Mesendoderm (in vitro differentiated cells): ENCODE results near the gene PLCD4.

ENCODE experiments used
- DNase-seq: peaks from one replicate; pipeline ENCODE4 v3.0.0; 2013
- H2AK5ac ChIP-seq: 2 replicates; pipeline ENCODE4 v1.6.1; 2013; ENCODE audit warnings: low read length, inconsistent platforms
- H2BK120ac ChIP-seq: 2 replicates; pipeline ENCODE4 v1.6.1; 2013; ENCODE audit warnings: low read depth, mild to moderate bottlenecking, low read length, moderate library complexity, mixed read lengths
- H2BK15ac ChIP-seq: replicated peaks from 2 replicates; pipeline ENCODE4 v1.6.1; 2013; ENCODE audit warnings: low read depth, mild to moderate bottlenecking, moderate library complexity
- H2BK5ac ChIP-seq: 2 replicates; pipeline ENCODE4 v1.6.1; 2013; ENCODE audit warnings: low read length, inconsistent platforms
- H3K18ac ChIP-seq: 2 replicates; pipeline ENCODE4 v1.6.1; 2013; ENCODE audit warnings: mild to moderate bottlenecking, low read length, mixed read lengths
- H3K23ac ChIP-seq: one replicate; pipeline ENCODE4 v1.6.1; 2013; ENCODE audit warnings: low read length
- H3K27ac ChIP-seq: 2 replicates; pipeline ENCODE4 v1.5.1; 2013; ENCODE audit warnings: low read depth, mild to moderate bottlenecking, inconsistent platforms, low read length, moderate library complexity
- H3K27me3 ChIP-seq: 2 replicates; pipeline ENCODE4 v1.6.1; 2013; ENCODE audit warnings: low read length, control low read depth, mild to moderate bottlenecking, inconsistent platforms; ENCODE audit not compliant: insufficient read depth, poor library complexity
- H3K36me3 ChIP-seq: 2 replicates; pipeline ENCODE4 v1.6.1; 2013; ENCODE audit warnings: low read length, inconsistent platforms; ENCODE audit not compliant: control insufficient read depth, insufficient read depth
- H3K4ac ChIP-seq: one replicate; pipeline ENCODE4 v1.6.1; 2013; ENCODE audit warnings: low read depth, mild to moderate bottlenecking, low read length, moderate library complexity
- H3K4me1 ChIP-seq: 2 replicates; pipeline ENCODE4 v1.6.1; 2013; ENCODE audit warnings: low read depth, low read length, inconsistent platforms; ENCODE audit not compliant: control insufficient read depth
- H3K4me2 ChIP-seq: 2 replicates; pipeline ENCODE4 v1.6.1; 2013; ENCODE audit warnings: low read length
- H3K4me3 ChIP-seq: 2 replicates; pipeline ENCODE4 v1.5.1; 2013; ENCODE audit warnings: mild to moderate bottlenecking, low read length
- H3K56ac ChIP-seq: one replicate; pipeline ENCODE4 v1.6.1; 2013; ENCODE audit warnings: low read length
- H3K79me1 ChIP-seq: 2 replicates; pipeline ENCODE4 v1.6.1; 2013; ENCODE audit warnings: low read length, inconsistent platforms
- H3K79me2 ChIP-seq: 2 replicates; pipeline ENCODE4 v1.6.1; 2013; ENCODE audit warnings: mild to moderate bottlenecking, low read length; ENCODE audit not compliant: control insufficient read depth, insufficient read depth
- H3K9ac ChIP-seq: 2 replicates; pipeline ENCODE4 v1.6.1; 2013; ENCODE audit warnings: low read length, inconsistent platforms
- H4K5ac ChIP-seq: one replicate; pipeline ENCODE4 v1.6.1; 2013; ENCODE audit warnings: low read length
- H4K8ac ChIP-seq: one replicate; pipeline ENCODE4 v1.6.1; 2013; ENCODE audit warnings: low read depth, mild to moderate bottlenecking, control low read depth, low read length, moderate library complexity
- WGBS: extraction: QIAGEN DNeasy Blood & Tissue Kit; methylation state at CpG from one replicate; pipeline ENCODE4 v1.1.7; 2013; ENCODE audit warnings: low lambda C conversion rate, missing lambda C conversion rate; ENCODE audit not compliant: insufficient coverage; ENCODE audit errors: extremely low coverage; 5-methylcytosine and 5-hydroxymethylcytosine counted together

Gene PLCD4

DNA sequence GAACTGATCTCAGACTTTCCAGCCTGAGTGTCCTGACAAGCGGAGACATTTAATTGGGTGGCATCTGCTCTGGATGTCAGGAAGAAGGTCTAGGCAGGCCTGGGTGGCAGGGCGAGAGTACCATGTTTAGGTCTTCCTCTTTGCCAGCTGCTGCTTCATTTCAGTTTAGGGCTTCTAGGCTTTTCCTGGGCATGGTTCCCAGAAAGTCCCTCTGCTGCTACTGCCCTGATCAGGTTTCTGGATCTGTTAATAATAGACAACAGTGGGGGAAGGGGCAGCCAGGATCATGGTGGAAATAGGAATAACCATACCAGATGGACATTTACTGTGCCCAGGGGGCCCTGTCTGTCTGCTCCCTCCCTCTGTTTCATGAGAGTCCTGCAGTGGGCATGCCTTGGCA lies 2.3 kb upstream of the PLCD4 start:
- no CpG with 5 or more reads among the region's 2 CpGs for WGBS
- no peak for DNase-seq
- H3K27me3 ChIP-seq, result no peaks in the 10 kb centered on the region
- H3K9ac ChIP-seq, result no peak overlapping the region
- H3K56ac ChIP-seq, result no peak overlapping the region
- H2BK15ac ChIP-seq, result no peak overlapping the region
- no peak overlapping the region for H3K4ac ChIP-seq
- H3K4me3 ChIP-seq, result no peak overlapping the region
- no peak overlapping the region for H4K8ac ChIP-seq
- no peaks in the 10 kb centered on the region for H3K36me3 ChIP-seq
- no peaks in the 10 kb centered on the region for H3K79me1 ChIP-seq
- no peak overlapping the region for H3K23ac ChIP-seq
- H3K4me2 ChIP-seq, result no peak overlapping the region
- H2BK5ac ChIP-seq, result no peak overlapping the region
- no peaks in the 10 kb centered on the region for H3K79me2 ChIP-seq
- H3K18ac ChIP-seq, result no peak overlapping the region
- no peak overlapping the region for H4K5ac ChIP-seq
- no peak overlapping the region for H2BK120ac ChIP-seq
- no peak overlapping the region for H2AK5ac ChIP-seq
- no peak overlapping the region for H3K27ac ChIP-seq
- H3K4me1 ChIP-seq, result no peaks in the 10 kb centered on the region

- no peaks in the 10 kb centered on the region for H3K36me3 ChIP-seq
- no peak overlapping the region for H2AK5ac ChIP-seq
- no peak overlapping the region for H3K18ac ChIP-seq
- no peak overlapping the region for H2BK120ac ChIP-seq
- H3K4ac ChIP-seq, result no peak overlapping the region
- H3K4me1 ChIP-seq, result no peaks in the 10 kb centered on the region
- no peak overlapping the region for H3K4me3 ChIP-seq
- no CpG with 5 or more reads among the region's 6 CpGs for WGBS
- H2BK5ac ChIP-seq, result no peak overlapping the region
- no peak overlapping the region for H4K8ac ChIP-seq
- H3K4me2 ChIP-seq, result no peak overlapping the region
- DNase-seq, result no peak
- no peak overlapping the region for H2BK15ac ChIP-seq
- no peak overlapping the region for H3K56ac ChIP-seq
- H3K79me2 ChIP-seq, result no peaks in the 10 kb centered on the region
- H4K5ac ChIP-seq, result no peak overlapping the region
- no peaks in the 10 kb centered on the region for H3K79me1 ChIP-seq
- no peaks in the 10 kb centered on the region for H3K27me3 ChIP-seq
- no peak overlapping the region for H3K27ac ChIP-seq
- no peak overlapping the region for H3K23ac ChIP-seq
- no peak overlapping the region for H3K9ac ChIP-seq
Observed at GRCh38 chr2:218615868-218616315, 8.2 kb downstream of the PLCD4 start.

DNA sequence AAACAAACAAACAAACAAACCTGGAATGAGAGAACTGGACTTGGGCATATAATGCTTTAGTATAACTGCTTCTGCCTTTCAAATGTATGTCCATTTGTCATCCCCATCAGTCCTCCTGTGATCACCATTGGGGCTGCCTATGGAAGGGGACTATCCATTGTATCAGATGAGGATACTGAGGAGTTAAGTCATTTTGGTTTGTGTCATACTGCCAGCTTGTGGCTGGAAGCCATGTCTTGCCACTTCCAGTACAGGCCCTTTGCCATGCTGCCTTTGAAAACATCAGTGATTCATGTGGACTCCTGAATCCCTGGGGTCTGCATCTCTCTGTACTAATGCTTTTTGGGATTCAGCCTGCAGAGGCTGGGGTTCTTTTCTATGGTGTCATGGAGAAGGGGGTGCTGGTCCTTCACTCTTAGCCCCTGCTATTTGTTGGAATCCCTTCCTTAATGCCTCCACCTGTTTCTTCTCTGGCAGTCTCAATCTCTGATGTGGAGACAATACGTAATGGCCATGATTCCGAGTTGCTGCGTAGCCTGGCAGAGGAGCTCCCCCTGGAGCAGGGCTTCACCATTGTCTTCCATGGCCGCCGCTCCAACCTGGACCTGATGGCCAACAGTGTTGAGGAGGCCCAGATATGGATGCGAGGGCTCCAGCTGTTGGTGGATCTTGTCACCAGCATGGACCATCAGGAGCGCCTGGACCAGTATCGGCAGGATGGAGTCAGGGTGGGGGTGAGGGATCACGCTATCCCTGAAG lies 10.6 kb downstream of the PLCD4 start:
- no CpG with 5 or more reads among the region's 9 CpGs for WGBS
- H3K4me3 ChIP-seq, result no peak overlapping the region
- H2BK5ac ChIP-seq, result no peak overlapping the region
- no peak overlapping the region for H2BK120ac ChIP-seq
- H4K5ac ChIP-seq, result no peak overlapping the region
- H2AK5ac ChIP-seq, result no peak overlapping the region
- no peak overlapping the region for H3K4me2 ChIP-seq
- no peak overlapping the region for H3K18ac ChIP-seq
- no peak overlapping the region for H2BK15ac ChIP-seq
- no peak overlapping the region for H3K56ac ChIP-seq
- H3K36me3 ChIP-seq, result no peaks in the 10 kb centered on the region
- no peak overlapping the region for H3K9ac ChIP-seq
- H3K27me3 ChIP-seq, result no peaks in the 10 kb centered on the region
- no peak overlapping the region for H4K8ac ChIP-seq
- no peaks in the 10 kb centered on the region for H3K79me2 ChIP-seq
- peak; percentile 14 for DNase-seq
- H3K79me1 ChIP-seq, result no peaks in the 10 kb centered on the region
- H3K27ac ChIP-seq, result no peak overlapping the region
- peaks cover 7% of the 10 kb centered on the region for H3K4me1 ChIP-seq
- no peak overlapping the region for H3K4ac ChIP-seq
- H3K23ac ChIP-seq, result no peak overlapping the region

- no peak for DNase-seq
- Histone ChIP-seq H2BK15ac (no peak overlapping the region), H3K18ac (no peak overlapping the region), H3K56ac (no peak overlapping the region), H4K5ac (no peak overlapping the region), H2BK120ac (no peak overlapping the region), H3K4me2 (no peak overlapping the region), H3K23ac (no peak overlapping the region), H2AK5ac (no peak overlapping the region), H3K4me1 (peaks cover 7% of the 10 kb centered on the region), H3K79me1 (no peaks in the 10 kb centered on the region), H3K27me3 (no peaks in the 10 kb centered on the region), H3K4me3 (no peak overlapping the region), H3K4ac (no peak overlapping the region), H4K8ac (no peak overlapping the region), H3K79me2 (no peaks in the 10 kb centered on the region), H3K9ac (no peak overlapping the region), H2BK5ac (no peak overlapping the region), H3K36me3 (no peaks in the 10 kb centered on the region), H3K27ac (no peak overlapping the region)
- WGBS, result no CpG with 5 or more reads among the region's 7 CpGs
Observed at GRCh38 chr2:218621007-218621406, 13.3 kb downstream of the PLCD4 start.

GRCh38 chr2:218622606-218623365 lies 15.1 kb downstream of the PLCD4 start:
- no peak overlapping the region for H4K5ac ChIP-seq
- no peak overlapping the region for H3K27ac ChIP-seq
- peak; percentile 77 for DNase-seq
- H2AK5ac ChIP-seq, result no peak overlapping the region
- H3K27me3 ChIP-seq, result no peaks in the 10 kb centered on the region
- no peak overlapping the region for H4K8ac ChIP-seq
- no peak overlapping the region for H2BK15ac ChIP-seq
- H3K79me2 ChIP-seq, result no peaks in the 10 kb centered on the region
- H3K4me3 ChIP-seq, result no peak overlapping the region
- no peaks in the 10 kb centered on the region for H3K36me3 ChIP-seq
- H3K9ac ChIP-seq, result no peak overlapping the region
- peak overlapping the region; percentile 48 for H3K23ac ChIP-seq
- no peak overlapping the region for H2BK5ac ChIP-seq
- no CpG with 5 or more reads among the region's 7 CpGs for WGBS
- no peak overlapping the region for H2BK120ac ChIP-seq
- H3K18ac ChIP-seq, result no peak overlapping the region
- no peak overlapping the region for H3K56ac ChIP-seq
- no peak overlapping the region for H3K4me2 ChIP-seq
- no peak overlapping the region for H3K4ac ChIP-seq
- H3K4me1 ChIP-seq, result peaks cover 7% of the 10 kb centered on the region
- no peaks in the 10 kb centered on the region for H3K79me1 ChIP-seq
